B cell (primary cell): ENCODE measurements around the gene CDKN2AIPNL.

ENCODE experiments used
- EZH2 ChIP-seq: IDR thresholded peaks from 2 replicates; pipeline ENCODE4 v1.6.1; 2012; ENCODE audit warnings: borderline replicate concordance, low read depth, mild to moderate bottlenecking, moderate library complexity, low read length; ENCODE audit not compliant: insufficient read depth, poor library complexity, severe bottlenecking
- TF ChIP-seq, protein P1 (sequence below): fragments of 200-600 bp; IDR thresholded peaks from one replicate; pipeline ENCODE4 v1.8.0; 2022; ENCODE audit warnings: antibody characterized with exemption, mild to moderate bottlenecking

DNA sequence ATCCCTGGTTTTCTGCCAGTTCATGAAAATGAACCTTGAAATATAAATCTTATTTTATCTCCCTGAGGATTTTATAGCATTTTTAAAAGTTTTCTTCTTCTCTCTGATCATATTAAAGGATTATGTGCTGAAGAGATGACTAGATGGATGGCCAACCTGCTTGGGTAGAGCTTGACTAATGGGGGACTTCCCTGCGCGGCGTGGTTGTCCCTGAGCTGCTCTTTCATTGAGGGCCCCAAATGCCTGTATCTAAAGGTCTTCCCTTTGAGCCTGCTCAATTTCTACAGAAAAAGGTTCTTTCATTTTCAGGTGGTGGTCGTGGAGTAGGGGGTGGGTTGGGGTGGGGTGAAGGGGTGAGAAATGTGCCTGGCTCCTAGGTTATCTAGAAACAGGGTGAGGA lies 20.5 kb upstream of the CDKN2AIPNL start:
- TF ChIP-seq, protein P1, sequence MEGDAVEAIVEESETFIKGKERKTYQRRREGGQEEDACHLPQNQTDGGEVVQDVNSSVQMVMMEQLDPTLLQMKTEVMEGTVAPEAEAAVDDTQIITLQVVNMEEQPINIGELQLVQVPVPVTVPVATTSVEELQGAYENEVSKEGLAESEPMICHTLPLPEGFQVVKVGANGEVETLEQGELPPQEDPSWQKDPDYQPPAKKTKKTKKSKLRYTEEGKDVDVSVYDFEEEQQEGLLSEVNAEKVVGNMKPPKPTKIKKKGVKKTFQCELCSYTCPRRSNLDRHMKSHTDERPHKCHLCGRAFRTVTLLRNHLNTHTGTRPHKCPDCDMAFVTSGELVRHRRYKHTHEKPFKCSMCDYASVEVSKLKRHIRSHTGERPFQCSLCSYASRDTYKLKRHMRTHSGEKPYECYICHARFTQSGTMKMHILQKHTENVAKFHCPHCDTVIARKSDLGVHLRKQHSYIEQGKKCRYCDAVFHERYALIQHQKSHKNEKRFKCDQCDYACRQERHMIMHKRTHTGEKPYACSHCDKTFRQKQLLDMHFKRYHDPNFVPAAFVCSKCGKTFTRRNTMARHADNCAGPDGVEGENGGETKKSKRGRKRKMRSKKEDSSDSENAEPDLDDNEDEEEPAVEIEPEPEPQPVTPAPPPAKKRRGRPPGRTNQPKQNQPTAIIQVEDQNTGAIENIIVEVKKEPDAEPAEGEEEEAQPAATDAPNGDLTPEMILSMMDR: no peak
- no peak for TF ChIP-seq EZH2
